Smooth muscle cell (in vitro differentiated cells): ENCODE results near the gene GPR107. TPM values are rescaled to one million over a fixed set of nuclear protein-coding genes. Genes with fewer than 3 reads are reported as not detected.

Experiments used
- DNase-seq: peaks from one replicate; lab custom pipeline; 2025; ENCODE audit not compliant: unreplicated experiment; lab: John Stamatoyannopoulos, UW
- H2AFZ ChIP-seq: fragments of 200-600 bp; sonication (generic); 2 replicates; pipeline ENCODE4 v1.6.0; 2016; ENCODE audit warnings: antibody characterized with exemption, low read depth, mild to moderate bottlenecking
- H3F3A ChIP-seq: fragments of 200-600 bp; sonication (generic); 2 replicates; pipeline ENCODE4 v1.6.0; 2017; ENCODE audit warnings: antibody characterized with exemption, low read depth
- H3K27ac ChIP-seq: fragments of 200-600 bp; sonication (generic); 2 replicates; pipeline ENCODE4 v1.5.1; 2016; ENCODE audit warnings: low read depth, mild to moderate bottlenecking
- H3K27me3 ChIP-seq: fragments of 200-600 bp; sonication (generic); 2 replicates; pipeline ENCODE4 v1.6.1; 2016; ENCODE audit warnings: low read depth, mild to moderate bottlenecking
- H3K36me3 ChIP-seq: fragments of 200-600 bp; sonication (generic); 2 replicates; pipeline ENCODE4 v1.5.1; 2016; ENCODE audit warnings: low read depth
- H3K4me1 ChIP-seq: fragments of 200-600 bp; sonication (generic); 2 replicates; pipeline ENCODE4 v1.5.1; 2016; ENCODE audit warnings: low read depth
- H3K4me2 ChIP-seq: fragments of 200-600 bp; sonication (generic); 2 replicates; pipeline ENCODE4 v1.6.0; 2016; ENCODE audit warnings: mild to moderate bottlenecking
- H3K4me3 ChIP-seq: fragments of 200-600 bp; sonication (generic); 2 replicates; pipeline ENCODE4 v1.5.1; 2016; ENCODE audit warnings: mild to moderate bottlenecking
- H3K79me2 ChIP-seq: fragments of 200-600 bp; sonication (generic); 2 replicates; pipeline ENCODE4 v1.6.0; 2016; ENCODE audit warnings: low read depth, mild to moderate bottlenecking
- H3K9ac ChIP-seq: fragments of 200-600 bp; sonication (generic); 2 replicates; pipeline ENCODE4 v1.6.0; 2016; ENCODE audit warnings: low read depth
- H3K9me3 ChIP-seq: fragments of 200-600 bp; sonication (generic); replicated peaks from 2 replicates; pipeline ENCODE4 v1.5.1; 2016; ENCODE audit warnings: low read depth
- H4K20me1 ChIP-seq: fragments of 200-600 bp; sonication (generic); 2 replicates; pipeline ENCODE4 v1.6.0; 2016; ENCODE audit warnings: low read depth
- WGBS: methylation state at CpG from one replicate; pipeline ENCODE4 v1.1.7; 2016; ENCODE audit warnings: low lambda C conversion rate; 5-methylcytosine and 5-hydroxymethylcytosine counted together
- polyA plus RNA-seq: library from polyadenylated mRNA; unstranded; fragments of >200 nt; fragmentation: Nextera tagmentation; extraction: Ambion mirVana; gene quantifications from 2 replicates; pipeline ENCODE4 v1.2.1, GENCODE V29; 2016
- total RNA-seq: library from RNA; depleted of rRNA; stranded (reverse); fragments of >200 nt; gene quantifications from 2 replicates; pipeline ENCODE4 v1.2.3, GENCODE V29; 2014
- TF ChIP-seq, protein P1 (sequence below): fragments of 200-600 bp; sonication (generic); IDR thresholded peaks from 2 replicates; pipeline ENCODE4 v1.5.1; 2017; ENCODE audit warnings: borderline replicate concordance, mild to moderate bottlenecking, antibody characterized with exemption; ENCODE audit not compliant: insufficient read depth, poor library complexity, severe bottlenecking

The GPR107 gene
- total and polyA plus RNA-seq, 2 experiments from 2014 or later = 16.2 to 42.7 TPM

GRCh38 chr9:130118841-130119518 is 65.3 kb downstream of the GPR107 start:
- peak overlapping the region; percentile 55 for H3K9ac ChIP-seq
- 59% methylated on average over 17 of the region's 17 CpGs for WGBS

DNA sequence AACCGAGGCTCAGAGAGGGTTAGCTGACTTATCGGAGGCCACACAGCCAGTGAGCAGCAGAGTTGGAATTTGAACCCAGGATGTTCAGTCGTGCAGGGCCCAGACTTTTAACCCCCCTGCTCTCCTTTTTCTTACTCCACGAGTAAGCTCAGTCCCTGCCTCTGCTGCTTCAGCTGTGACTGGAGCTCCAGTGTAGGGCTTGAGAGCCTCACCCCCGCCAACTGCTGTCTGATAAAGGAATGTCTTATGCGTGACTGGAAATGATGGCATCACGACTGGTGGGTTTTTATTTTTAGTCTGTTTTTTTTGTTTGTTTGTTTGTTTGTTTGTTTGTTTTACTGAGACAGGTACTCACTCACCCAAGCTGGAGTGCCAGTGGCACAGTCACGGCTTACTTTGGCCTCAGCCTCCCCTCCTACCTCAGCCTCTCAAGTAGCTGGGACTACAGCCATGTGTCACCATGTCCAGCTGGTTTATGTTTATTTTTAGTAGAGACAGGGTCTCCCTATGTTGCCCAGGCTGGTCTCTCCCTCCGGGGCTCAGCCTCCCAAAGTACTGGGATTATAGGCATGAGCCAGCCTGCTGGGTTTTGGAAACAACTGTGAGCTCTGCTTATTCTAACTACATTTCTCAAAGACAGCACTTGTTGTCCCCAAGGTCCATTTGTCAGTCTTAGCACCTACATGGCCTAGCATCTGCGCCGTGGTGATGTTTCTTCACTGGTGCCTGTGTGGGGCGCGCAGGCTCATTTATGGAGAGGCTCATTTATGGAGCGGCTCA is 66.0 kb downstream of the GPR107 start:
- Histone ChIP-seq H2AFZ (no peak overlapping the region), H3K36me3 (no peaks in the 10 kb centered on the region), H3K27ac (peak overlapping the region; percentile 91), H3K79me2 (peaks cover 7% of the 10 kb centered on the region), H4K20me1 (peaks cover 52% of the 10 kb centered on the region), H3K4me2 (peak overlapping the region; percentile 41), H3K4me1 (peaks cover 28% of the 10 kb centered on the region), H3K9me3 (no peaks in the 10 kb centered on the region), H3K27me3 (no peaks in the 10 kb centered on the region), H3K9ac (peak overlapping the region; percentile 29), H3K4me3 (no peak overlapping the region), H3F3A (peaks cover 16% of the 10 kb centered on the region)
- TF ChIP-seq, protein P1, sequence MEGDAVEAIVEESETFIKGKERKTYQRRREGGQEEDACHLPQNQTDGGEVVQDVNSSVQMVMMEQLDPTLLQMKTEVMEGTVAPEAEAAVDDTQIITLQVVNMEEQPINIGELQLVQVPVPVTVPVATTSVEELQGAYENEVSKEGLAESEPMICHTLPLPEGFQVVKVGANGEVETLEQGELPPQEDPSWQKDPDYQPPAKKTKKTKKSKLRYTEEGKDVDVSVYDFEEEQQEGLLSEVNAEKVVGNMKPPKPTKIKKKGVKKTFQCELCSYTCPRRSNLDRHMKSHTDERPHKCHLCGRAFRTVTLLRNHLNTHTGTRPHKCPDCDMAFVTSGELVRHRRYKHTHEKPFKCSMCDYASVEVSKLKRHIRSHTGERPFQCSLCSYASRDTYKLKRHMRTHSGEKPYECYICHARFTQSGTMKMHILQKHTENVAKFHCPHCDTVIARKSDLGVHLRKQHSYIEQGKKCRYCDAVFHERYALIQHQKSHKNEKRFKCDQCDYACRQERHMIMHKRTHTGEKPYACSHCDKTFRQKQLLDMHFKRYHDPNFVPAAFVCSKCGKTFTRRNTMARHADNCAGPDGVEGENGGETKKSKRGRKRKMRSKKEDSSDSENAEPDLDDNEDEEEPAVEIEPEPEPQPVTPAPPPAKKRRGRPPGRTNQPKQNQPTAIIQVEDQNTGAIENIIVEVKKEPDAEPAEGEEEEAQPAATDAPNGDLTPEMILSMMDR = no peak
- DNase-seq = no peak
- 60% methylated on average over 14 of the region's 14 CpGs for WGBS

More at GRCh38 chr9:130118841-130119518, 65.3 kb downstream of the GPR107 start:
- Histone ChIP-seq H3K4me2 (peak overlapping the region; percentile 41), H3K36me3 (no peaks in the 10 kb centered on the region), H4K20me1 (peaks cover 56% of the 10 kb centered on the region), H2AFZ (no peak overlapping the region), H3F3A (peaks cover 16% of the 10 kb centered on the region), H3K4me1 (peaks cover 28% of the 10 kb centered on the region), H3K79me2 (peaks cover 7% of the 10 kb centered on the region), H3K27me3 (no peaks in the 10 kb centered on the region), H3K4me3 (no peak overlapping the region), H3K27ac (peak overlapping the region; percentile 91), H3K9me3 (no peaks in the 10 kb centered on the region)
- TF ChIP-seq, protein P1 = no peak
- no peak for DNase-seq

DNA sequence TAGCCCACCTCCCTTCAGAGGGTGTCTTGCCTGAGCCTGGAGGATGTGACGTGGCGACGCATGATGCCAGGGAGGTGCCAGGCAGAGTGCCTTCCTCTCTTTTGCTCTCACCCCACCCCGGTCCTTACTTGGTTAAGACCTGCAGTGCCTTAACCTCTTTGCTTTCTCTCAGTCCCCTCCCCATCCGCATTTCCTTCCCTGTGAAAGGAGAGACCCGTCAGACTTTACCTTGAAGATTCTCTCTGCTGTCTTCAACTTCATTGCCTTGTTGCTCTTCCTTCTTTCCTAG is 66.5 kb downstream of the GPR107 start:
- no peaks in the 10 kb centered on the region for H3K36me3 ChIP-seq
- WGBS = 85% methylated on average over 6 of the region's 6 CpGs
- no peak overlapping the region for H3K4me3 ChIP-seq
- no peak for DNase-seq
- H3K9ac ChIP-seq = no peak overlapping the region
- H3K27ac ChIP-seq = peak overlapping the region; percentile 91
- no peak overlapping the region for H3K4me2 ChIP-seq
- H3K4me1 ChIP-seq = peaks cover 23% of the 10 kb centered on the region
- no peak overlapping the region for H2AFZ ChIP-seq
- no peaks in the 10 kb centered on the region for H3K9me3 ChIP-seq
- H3F3A ChIP-seq = peaks cover 13% of the 10 kb centered on the region
- TF ChIP-seq, protein P1 = no peak
- H3K79me2 ChIP-seq = peaks cover 7% of the 10 kb centered on the region
- H3K27me3 ChIP-seq = no peaks in the 10 kb centered on the region
- peaks cover 46% of the 10 kb centered on the region for H4K20me1 ChIP-seq

DNA sequence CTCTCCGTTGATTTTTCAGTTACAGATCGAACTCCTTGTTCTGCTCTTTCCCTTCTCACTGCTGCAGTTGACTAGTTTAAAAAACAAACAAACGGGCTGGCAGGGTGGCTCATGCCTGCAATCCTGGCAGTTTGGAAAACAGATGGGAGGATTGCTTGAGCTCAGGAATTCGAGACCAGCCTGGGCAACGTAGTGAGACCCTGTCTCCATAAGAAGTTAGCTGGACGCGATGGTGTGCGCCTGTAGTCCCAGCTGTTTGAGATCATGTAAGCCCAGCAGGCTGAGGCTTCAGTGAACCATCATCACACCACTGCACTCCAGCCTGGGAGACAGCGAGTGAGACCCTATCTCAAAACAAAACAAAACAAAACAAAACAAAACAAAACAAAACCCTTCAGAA is 67.1 kb downstream of the GPR107 start:
- H3K4me3 ChIP-seq = no peak overlapping the region
- H3K9me3 ChIP-seq = no peaks in the 10 kb centered on the region
- H3K79me2 ChIP-seq = peaks cover 7% of the 10 kb centered on the region
- H3K4me2 ChIP-seq = no peak overlapping the region
- no peak overlapping the region for H3K9ac ChIP-seq
- no peak overlapping the region for H3K27ac ChIP-seq
- TF ChIP-seq, protein P1 = no peak
- H2AFZ ChIP-seq = no peak overlapping the region
- H3K4me1 ChIP-seq = peaks cover 22% of the 10 kb centered on the region
- no peak for DNase-seq
- H4K20me1 ChIP-seq = peaks cover 43% of the 10 kb centered on the region
- no peaks in the 10 kb centered on the region for H3K27me3 ChIP-seq
- WGBS = 85% methylated on average over 9 of the region's 9 CpGs
- no peaks in the 10 kb centered on the region for H3K36me3 ChIP-seq
- H3F3A ChIP-seq = peaks cover 10% of the 10 kb centered on the region
